A673 (cell line): Measurements from ENCODE around the gene CNOT10.

Source experiments
- EZH2 ChIP-seq: fragments of 200-600 bp; sonication (generic); IDR thresholded peaks from 2 replicates; pipeline ENCODE4 v1.6.1; 2017; ENCODE audit warnings: borderline replicate concordance, low read depth, mild to moderate bottlenecking, mixed read lengths, antibody characterized with exemption, low read length; ENCODE audit not compliant: poor library complexity, severe bottlenecking
- TF ChIP-seq, protein P1 (sequence below): fragments of 300-800, 200-600 bp; sonication (generic); conservative IDR thresholded peaks from 2 replicates; pipeline ENCODE4 v1.5.1; 2017; ENCODE audit warnings: low read depth, mild to moderate bottlenecking, antibody characterized with exemption, low read length, moderate library complexity, mixed read lengths

DNA sequence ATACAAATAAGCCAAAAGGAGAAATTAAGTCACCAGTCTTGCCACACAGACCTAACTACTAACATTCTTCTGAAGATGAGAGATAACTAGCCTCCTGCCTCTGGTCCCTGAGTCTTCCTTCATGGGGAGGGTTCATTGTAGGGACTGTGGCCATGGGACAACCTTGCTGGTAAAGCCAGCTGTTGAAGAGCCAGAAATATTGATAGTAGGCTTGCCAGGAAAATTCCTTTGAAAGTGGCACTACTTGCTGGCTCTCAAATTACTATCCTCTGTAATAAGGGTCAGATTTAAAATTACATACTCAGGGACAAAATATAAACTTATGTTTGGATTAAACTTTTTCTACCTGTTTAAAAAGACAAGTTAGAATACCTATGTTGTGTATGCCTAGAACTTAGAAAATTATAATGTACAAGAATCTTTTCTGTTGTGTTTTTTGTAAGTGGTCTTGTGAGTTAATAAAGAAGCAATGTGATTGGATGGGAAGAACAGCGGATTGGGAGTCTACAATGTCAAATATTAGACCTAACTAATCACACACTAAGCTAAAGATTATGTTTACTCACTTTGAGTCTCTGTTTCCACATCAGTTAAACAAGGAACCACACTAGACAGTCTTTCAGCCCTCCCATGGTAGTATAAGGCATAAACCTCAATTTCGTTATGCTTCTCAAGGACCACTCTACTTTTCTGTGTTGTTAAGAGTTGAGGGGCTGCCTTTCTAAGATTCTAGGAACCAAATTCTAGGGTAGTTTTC, 72.8 kb downstream of the CNOT10 start:
- TF ChIP-seq, protein P1, sequence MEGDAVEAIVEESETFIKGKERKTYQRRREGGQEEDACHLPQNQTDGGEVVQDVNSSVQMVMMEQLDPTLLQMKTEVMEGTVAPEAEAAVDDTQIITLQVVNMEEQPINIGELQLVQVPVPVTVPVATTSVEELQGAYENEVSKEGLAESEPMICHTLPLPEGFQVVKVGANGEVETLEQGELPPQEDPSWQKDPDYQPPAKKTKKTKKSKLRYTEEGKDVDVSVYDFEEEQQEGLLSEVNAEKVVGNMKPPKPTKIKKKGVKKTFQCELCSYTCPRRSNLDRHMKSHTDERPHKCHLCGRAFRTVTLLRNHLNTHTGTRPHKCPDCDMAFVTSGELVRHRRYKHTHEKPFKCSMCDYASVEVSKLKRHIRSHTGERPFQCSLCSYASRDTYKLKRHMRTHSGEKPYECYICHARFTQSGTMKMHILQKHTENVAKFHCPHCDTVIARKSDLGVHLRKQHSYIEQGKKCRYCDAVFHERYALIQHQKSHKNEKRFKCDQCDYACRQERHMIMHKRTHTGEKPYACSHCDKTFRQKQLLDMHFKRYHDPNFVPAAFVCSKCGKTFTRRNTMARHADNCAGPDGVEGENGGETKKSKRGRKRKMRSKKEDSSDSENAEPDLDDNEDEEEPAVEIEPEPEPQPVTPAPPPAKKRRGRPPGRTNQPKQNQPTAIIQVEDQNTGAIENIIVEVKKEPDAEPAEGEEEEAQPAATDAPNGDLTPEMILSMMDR: no peak
- no peak for TF ChIP-seq EZH2
